SK-N-SH (cell line): Measurements from ENCODE around the gene COLEC12. TPM values are rescaled to one million over a fixed set of nuclear protein-coding genes. Genes with fewer than 3 reads are reported as not detected.

Experiments
- CTCF ChIA-PET: fragments of 300-600, 350-600 bp; formaldehyde crosslinking; extraction: SDS; loops from one replicate; lab custom pipeline; 2021; lab: Yijun Ruan, JAX
- POLR2A ChIA-PET: fragments of 350-600 bp; sonication (Branson Sonifier 250); formaldehyde crosslinking; extraction: SDS; loops from one replicate; lab custom pipeline; 2020; ENCODE audit warnings: antibody characterized with exemption, inconsistent platforms; lab: Yijun Ruan, JAX
- DNase-seq: peaks from one replicate; pipeline ENCODE4 v3.0.0; 2012
- H2AFZ ChIP-seq: fragments of 200-600 bp; sonication (generic); 2 replicates; pipeline ENCODE4 v1.8.1; 2016; ENCODE audit warnings: antibody characterized with exemption, mild to moderate bottlenecking, low read depth
- H3F3A ChIP-seq: fragments of 200-600 bp; sonication (generic); replicated peaks from 2 replicates; pipeline ENCODE3; 2016; ENCODE audit warnings: antibody characterized with exemption, mild to moderate bottlenecking; ENCODE audit not compliant: insufficient read depth
- H3K27ac ChIP-seq, 2 experiments: fragments of 200-500 bp in 1 of 2; fragments of 200-600 bp in 1 of 2; sonication (Bioruptor generic) in 1 of 2; sonication (generic), shearing (Covaris generic) in 1 of 2; 2 replicates each; pipeline versions ENCODE4 v1.5.1 to v1.6.1; 2014 to 2016; ENCODE audit warnings: low read depth in 2 of 2, inconsistent platforms in 1 of 2, low read length in 1 of 2, mild to moderate bottlenecking in 1 of 2, mixed read lengths in 1 of 2
- H3K27me3 ChIP-seq: fragments of 200-600 bp; sonication (generic), shearing (Covaris generic); 2 replicates; pipeline ENCODE4 v1.6.1; 2016; ENCODE audit warnings: mixed run types; ENCODE audit not compliant: insufficient read depth
- H3K36me3 ChIP-seq, 2 experiments: fragments of 200-500 bp in 1 of 2; fragments of 200-600 bp in 1 of 2; sonication (Bioruptor generic) in 1 of 2; sonication (generic) in 1 of 2; replicated peaks in 1 of 2; 2 replicates each; pipeline versions ENCODE3 to v1.5.1; 2014 to 2016; ENCODE audit warnings: low read length in 1 of 2, mild to moderate bottlenecking in 1 of 2; ENCODE audit not compliant: insufficient read depth in 2 of 2, control insufficient read depth in 1 of 2
- H3K4me1 ChIP-seq, 2 experiments: fragments of 200-500 bp in 1 of 2; fragments of 200-600 bp in 1 of 2; sonication (Bioruptor generic) in 1 of 2; sonication (generic), shearing (Covaris generic) in 1 of 2; 2 replicates each; pipeline versions ENCODE4 v1.5.1 to v1.6.1; 2014 to 2016; ENCODE audit warnings: low read depth in 1 of 2, low read length in 1 of 2, mixed run types in 1 of 2; ENCODE audit not compliant: insufficient read depth in 2 of 2, control insufficient read depth in 1 of 2
- H3K4me2 ChIP-seq: fragments of 200-600 bp; sonication (generic), shearing (Covaris generic); 2 replicates; pipeline ENCODE4 v1.6.1; 2017; ENCODE audit warnings: mixed run types
- H3K4me3 ChIP-seq, 2 experiments: fragments of 200-500 bp in 1 of 2; fragments of 200-600 bp in 1 of 2; sonication (Bioruptor generic) in 1 of 2; sonication (generic), shearing (Covaris generic) in 1 of 2; 2 replicates each; pipeline versions ENCODE4 v1.5.1 to v1.8.1; 2014 to 2016; ENCODE audit warnings: low read depth in 2 of 2, inconsistent platforms in 1 of 2, low read length in 1 of 2, mild to moderate bottlenecking in 1 of 2, mixed read lengths in 1 of 2, moderate library complexity in 1 of 2
- H3K79me2 ChIP-seq: fragments of 200-600 bp; sonication (generic); 2 replicates; pipeline ENCODE4 v1.8.1; 2017; ENCODE audit warnings: mild to moderate bottlenecking; ENCODE audit not compliant: insufficient read depth
- H3K9ac ChIP-seq: fragments of 200-600 bp; sonication (generic); 2 replicates; pipeline ENCODE4 v1.6.1; 2017; ENCODE audit warnings: mixed run types
- H3K9me2 ChIP-seq: fragments of 200-600 bp; sonication (generic); 2 replicates; pipeline ENCODE4 v1.6.1; 2017; ENCODE audit warnings: mixed run types
- H3K9me3 ChIP-seq: fragments of 200-600 bp; sonication (generic); 2 replicates; pipeline ENCODE4 v1.6.1; 2017; ENCODE audit warnings: mixed run types, mild to moderate bottlenecking, moderate library complexity
- H4K20me1 ChIP-seq: fragments of 200-600 bp; sonication (generic); 2 replicates; pipeline ENCODE4 v1.6.1; 2017; ENCODE audit warnings: mild to moderate bottlenecking, mixed run types; ENCODE audit not compliant: insufficient read depth
- EZH2phosphoT487 ChIP-seq: fragments of 200-600 bp; sonication (generic); IDR thresholded peaks from 2 replicates; pipeline ENCODE4 v1.6.1; 2017; ENCODE audit warnings: low read depth, mixed run types, mild to moderate bottlenecking, antibody characterized with exemption, moderate library complexity, borderline replicate concordance
- FOSL2 ChIP-seq: IDR thresholded peaks from 2 replicates; pipeline ENCODE4 v1.4.0; 2012; ENCODE audit warnings: low read depth, mild to moderate bottlenecking, moderate library complexity, borderline replicate concordance
- FOXJ3 ChIP-seq: sonication (generic); formaldehyde crosslinking; IDR thresholded peaks from 2 replicates; pipeline ENCODE4 v1.5.1; 2020; ENCODE audit warnings: mild to moderate bottlenecking, missing genetic modification reagents
- GATA2 ChIP-seq: sonication (generic); formaldehyde crosslinking; IDR thresholded peaks from 2 replicates; pipeline ENCODE4 v1.5.0; 2020; ENCODE audit warnings: mild to moderate bottlenecking, missing genetic modification reagents
- JUND ChIP-seq: IDR thresholded peaks from 2 replicates; pipeline ENCODE4 v1.4.0; 2012
- MEF2A ChIP-seq: IDR thresholded peaks from 2 replicates; pipeline ENCODE4 v1.4.0; 2012; ENCODE audit warnings: low read depth, borderline replicate concordance
- PBX3 ChIP-seq: IDR thresholded peaks from 2 replicates; pipeline ENCODE4; 2012
- POLR2AphosphoS5 ChIP-seq: IDR thresholded peaks from 2 replicates; pipeline ENCODE4 v1.6.1; 2012; ENCODE audit warnings: low read depth, low read length
- RAD21 ChIP-seq: IDR thresholded peaks from 2 replicates; pipeline ENCODE4 v1.6.1; 2012; ENCODE audit warnings: mild to moderate bottlenecking, low read length
- RFX5 ChIP-seq: IDR thresholded peaks from 2 replicates; pipeline ENCODE4 v1.6.1; 2012; ENCODE audit warnings: mild to moderate bottlenecking, improper control_type of control experiment, low read length
- SMC3 ChIP-seq: IDR thresholded peaks from 2 replicates; pipeline ENCODE4 v1.6.1; 2012; ENCODE audit warnings: low read depth, low read length, improper control_type of control experiment
- TAF1 ChIP-seq: IDR thresholded peaks from 2 replicates; pipeline ENCODE4 v1.6.1; 2012; ENCODE audit warnings: low read depth, mild to moderate bottlenecking, low read length, moderate library complexity, borderline replicate concordance
- TEAD4 ChIP-seq: IDR thresholded peaks from 2 replicates; pipeline ENCODE4 v1.4.0; 2012; ENCODE audit warnings: mild to moderate bottlenecking, borderline replicate concordance; ENCODE audit not compliant: insufficient read depth
- USF2 ChIP-seq: fragments of 150-350 bp; IDR thresholded peaks from 2 replicates; pipeline ENCODE4 v1.6.1; 2017; ENCODE audit warnings: antibody characterized with exemption, low read length, low read depth, borderline replicate concordance
- ZBTB33 ChIP-seq: IDR thresholded peaks from 2 replicates; pipeline ENCODE4 v1.4.0; 2012; ENCODE audit warnings: low read depth, borderline replicate concordance
- WGBS: methylation state at CpG from one replicate; pipeline ENCODE4 v1.1.6; 2017; ENCODE audit warnings: low lambda C conversion rate; 5-methylcytosine and 5-hydroxymethylcytosine counted together
- polyA plus RNA-seq, 3 experiments: library from polyadenylated mRNA; depleted of rRNA; stranded (reverse); fragments of >200 nt; gene quantifications; 2 replicates each; pipeline ENCODE4 v1.2.3, GENCODE V29; 2012
- TF ChIP-seq, protein P1 (sequence below): fragments of 150-350 bp; IDR thresholded peaks from 2 replicates; pipeline ENCODE4 v1.6.1; 2016; ENCODE audit warnings: mild to moderate bottlenecking, low read depth, low read length

Gene COLEC12
- polyA plus RNA-seq, 1 of the 3 experiments (the other 2 are of a cell fraction) = 41.2 TPM

DNA sequence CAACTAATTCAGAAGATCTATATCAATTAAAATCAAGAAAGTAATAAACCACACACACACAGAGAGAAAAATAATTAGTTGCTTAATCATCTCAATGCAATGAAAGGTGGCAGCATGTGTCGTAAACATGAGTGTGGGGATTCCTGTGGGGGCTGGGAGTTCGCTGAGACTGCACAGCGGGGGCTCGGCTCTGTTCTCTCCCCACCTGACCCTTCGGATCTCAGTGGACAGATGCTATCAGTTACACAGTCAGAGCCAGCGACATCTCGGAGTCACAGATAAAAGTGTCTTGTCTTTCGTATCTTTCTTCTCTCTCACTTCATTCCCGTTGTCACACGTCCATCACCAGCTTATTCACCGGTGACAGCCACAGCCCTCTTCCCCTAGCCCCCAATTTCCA lies 37.1 kb downstream of the COLEC12 start:
- POLR2A ChIA-PET = no interaction called here
- no peak for DNase-seq
- H3K27me3 ChIP-seq = no peaks in the 10 kb centered on the region
- H3K9ac ChIP-seq = no peak overlapping the region
- H3K4me3 ChIP-seq = no peak overlapping the region
- H3K9me2 ChIP-seq = no peaks in the 10 kb centered on the region
- H3K4me2 ChIP-seq = no peak overlapping the region
- CTCF ChIA-PET = no interaction called here
- H4K20me1 ChIP-seq = no peaks in the 10 kb centered on the region
- TF ChIP-seq USF2 (no peak), RFX5 (no peak), RAD21 (no peak), ZBTB33 (no peak), TEAD4 (no peak), GATA2 (no peak), PBX3 (no peak), POLR2AphosphoS5 (no peak), SMC3 (no peak), MEF2A (no peak), FOXJ3 (CRISPR knock-in tag) (no peak), EZH2phosphoT487 (no peak), TAF1 (no peak), FOSL2 (no peak), JUND (no peak)
- TF ChIP-seq, protein P1, sequence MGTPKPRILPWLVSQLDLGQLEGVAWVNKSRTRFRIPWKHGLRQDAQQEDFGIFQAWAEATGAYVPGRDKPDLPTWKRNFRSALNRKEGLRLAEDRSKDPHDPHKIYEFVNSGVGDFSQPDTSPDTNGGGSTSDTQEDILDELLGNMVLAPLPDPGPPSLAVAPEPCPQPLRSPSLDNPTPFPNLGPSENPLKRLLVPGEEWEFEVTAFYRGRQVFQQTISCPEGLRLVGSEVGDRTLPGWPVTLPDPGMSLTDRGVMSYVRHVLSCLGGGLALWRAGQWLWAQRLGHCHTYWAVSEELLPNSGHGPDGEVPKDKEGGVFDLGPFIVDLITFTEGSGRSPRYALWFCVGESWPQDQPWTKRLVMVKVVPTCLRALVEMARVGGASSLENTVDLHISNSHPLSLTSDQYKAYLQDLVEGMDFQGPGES = no peak
- H3K9me3 ChIP-seq = no peaks in the 10 kb centered on the region
- WGBS = 88% methylated on average over 11 of the region's 11 CpGs
- H3K79me2 ChIP-seq = no peaks in the 10 kb centered on the region
- no peaks in the 10 kb centered on the region for H3K36me3 ChIP-seq
- H2AFZ ChIP-seq = no peak overlapping the region; the same call in 1 of the 2 replicates
- H3K27ac ChIP-seq = no peak overlapping the region
- H3F3A ChIP-seq = peaks cover 5% of the 10 kb centered on the region
- peaks cover 4 to 5% of the 10 kb centered on the region in 2 experiments; a peak in 1 of 4 replicates for H3K4me1 ChIP-seq
